GM12873 (cell line): ENCODE data around the gene HOXC6.

ENCODE experiments used
- TF ChIP-seq, protein P1 (sequence below): IDR thresholded peaks from 2 replicates; pipeline ENCODE4 v1.5.1; 2012; ENCODE audit warnings: low read depth, mild to moderate bottlenecking, moderate library complexity, low read length, control low read depth; ENCODE audit not compliant: insufficient read depth; ENCODE audit errors: missing control alignments

Gene HOXC6

GRCh38 chr12:54017027-54017788 is 11.0 kb upstream of the HOXC6 start:
- TF ChIP-seq, protein P1, sequence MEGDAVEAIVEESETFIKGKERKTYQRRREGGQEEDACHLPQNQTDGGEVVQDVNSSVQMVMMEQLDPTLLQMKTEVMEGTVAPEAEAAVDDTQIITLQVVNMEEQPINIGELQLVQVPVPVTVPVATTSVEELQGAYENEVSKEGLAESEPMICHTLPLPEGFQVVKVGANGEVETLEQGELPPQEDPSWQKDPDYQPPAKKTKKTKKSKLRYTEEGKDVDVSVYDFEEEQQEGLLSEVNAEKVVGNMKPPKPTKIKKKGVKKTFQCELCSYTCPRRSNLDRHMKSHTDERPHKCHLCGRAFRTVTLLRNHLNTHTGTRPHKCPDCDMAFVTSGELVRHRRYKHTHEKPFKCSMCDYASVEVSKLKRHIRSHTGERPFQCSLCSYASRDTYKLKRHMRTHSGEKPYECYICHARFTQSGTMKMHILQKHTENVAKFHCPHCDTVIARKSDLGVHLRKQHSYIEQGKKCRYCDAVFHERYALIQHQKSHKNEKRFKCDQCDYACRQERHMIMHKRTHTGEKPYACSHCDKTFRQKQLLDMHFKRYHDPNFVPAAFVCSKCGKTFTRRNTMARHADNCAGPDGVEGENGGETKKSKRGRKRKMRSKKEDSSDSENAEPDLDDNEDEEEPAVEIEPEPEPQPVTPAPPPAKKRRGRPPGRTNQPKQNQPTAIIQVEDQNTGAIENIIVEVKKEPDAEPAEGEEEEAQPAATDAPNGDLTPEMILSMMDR = peak; percentile 14

- TF ChIP-seq, protein P1 = no peak
Measured at GRCh38 chr12:54017878-54018467, 10.3 kb upstream of the HOXC6 start.

DNA sequence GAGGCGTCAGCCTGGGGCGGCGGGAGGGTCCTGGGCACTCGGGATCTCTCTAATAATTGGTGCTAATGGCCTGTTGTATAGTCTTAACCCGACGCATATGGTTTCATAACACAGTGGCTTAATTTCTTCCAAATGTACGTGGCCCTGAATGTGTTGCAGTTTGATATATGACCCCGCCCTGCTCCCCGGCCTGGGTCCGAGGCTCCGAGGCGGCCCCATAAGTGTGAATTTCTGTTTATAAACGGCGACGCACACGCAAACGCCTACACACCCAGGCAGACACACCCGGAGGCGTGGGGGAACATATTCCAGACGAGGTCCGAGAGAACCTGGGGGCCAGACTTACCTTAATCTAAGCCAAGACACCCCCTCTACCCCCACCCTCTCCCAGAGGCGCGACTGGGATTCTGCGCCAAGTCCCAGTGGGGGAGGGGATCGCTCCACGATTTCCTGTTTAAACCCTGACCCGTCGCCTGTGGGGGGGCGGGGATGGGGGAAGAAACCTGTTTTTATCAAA is 9.7 kb upstream of the HOXC6 start:
- TF ChIP-seq, protein P1 = no peak

DNA sequence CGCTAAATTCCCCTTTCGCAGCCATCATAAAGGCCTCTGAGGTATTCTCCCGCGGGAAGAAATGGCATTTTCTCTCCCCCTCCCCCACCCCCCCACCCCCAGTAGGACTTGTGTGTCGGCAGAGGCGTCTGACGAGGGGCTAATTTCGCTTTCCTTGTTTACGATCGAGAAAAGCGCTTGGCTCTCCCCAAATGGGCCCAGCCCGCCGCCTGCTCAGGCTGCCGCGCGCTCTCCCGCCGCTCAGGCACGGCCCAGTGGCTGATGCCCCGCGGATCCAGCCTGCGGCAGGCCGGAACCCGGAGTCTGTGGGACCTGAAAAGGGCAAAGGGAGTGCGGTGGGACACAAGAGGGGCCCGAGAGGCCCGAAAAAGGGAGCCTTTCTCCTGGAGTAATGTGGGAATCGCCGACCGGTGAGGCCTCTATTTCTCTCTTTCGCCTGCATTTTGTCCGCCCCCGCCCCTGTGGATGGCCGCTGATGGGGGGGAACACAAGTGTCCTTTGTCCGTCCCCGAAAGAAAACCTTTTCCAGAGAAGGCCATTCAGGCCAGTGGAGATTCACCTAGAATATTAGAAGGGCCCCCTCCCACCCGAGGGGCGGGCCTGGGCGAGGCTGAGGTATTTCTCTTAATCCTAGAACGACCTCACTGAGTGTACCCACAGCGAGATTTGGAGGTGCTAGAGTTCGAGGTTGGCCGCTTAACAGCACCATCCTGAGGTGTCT is 9.0 kb upstream of the HOXC6 start:
- TF ChIP-seq, protein P1 = no peak

DNA sequence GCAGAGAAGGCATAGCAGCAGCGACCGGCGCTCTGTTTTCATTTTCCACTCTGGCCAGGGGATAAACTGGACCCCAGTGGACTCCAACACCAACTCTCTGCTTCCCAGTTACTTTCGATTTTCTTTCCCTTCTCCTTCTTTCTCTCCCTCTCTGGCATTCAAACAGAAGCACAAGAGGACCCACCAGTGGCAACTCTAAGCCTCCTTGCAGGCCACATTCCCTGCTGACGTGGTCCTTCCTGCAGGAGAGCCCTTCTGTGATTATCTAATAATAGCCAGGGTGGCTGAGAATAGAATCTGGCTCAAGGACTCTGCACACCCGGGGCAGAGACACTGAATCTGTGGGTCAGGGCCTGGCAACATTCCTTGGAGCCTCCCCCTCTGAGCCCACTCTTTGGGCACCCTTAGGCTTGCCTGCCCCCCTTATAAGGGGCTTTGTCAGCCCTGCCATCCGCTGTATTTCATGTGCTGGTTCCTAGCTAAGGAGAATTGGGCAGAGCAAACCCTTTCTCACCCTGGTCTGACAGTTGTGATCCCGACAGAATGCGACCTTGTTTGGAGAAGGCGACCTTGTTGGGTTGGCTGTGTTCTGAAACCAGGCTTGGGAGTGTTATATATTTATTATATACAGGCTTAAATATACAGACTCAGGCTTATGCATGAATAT is 8.2 kb upstream of the HOXC6 start:
- TF ChIP-seq, protein P1 = no peak

GRCh38 chr12:54020591-54021405 is 7.4 kb upstream of the HOXC6 start:
- TF ChIP-seq, protein P1 = no peak
